ENCODE data around the gene UCP3.

Gene UCP3

DNA sequence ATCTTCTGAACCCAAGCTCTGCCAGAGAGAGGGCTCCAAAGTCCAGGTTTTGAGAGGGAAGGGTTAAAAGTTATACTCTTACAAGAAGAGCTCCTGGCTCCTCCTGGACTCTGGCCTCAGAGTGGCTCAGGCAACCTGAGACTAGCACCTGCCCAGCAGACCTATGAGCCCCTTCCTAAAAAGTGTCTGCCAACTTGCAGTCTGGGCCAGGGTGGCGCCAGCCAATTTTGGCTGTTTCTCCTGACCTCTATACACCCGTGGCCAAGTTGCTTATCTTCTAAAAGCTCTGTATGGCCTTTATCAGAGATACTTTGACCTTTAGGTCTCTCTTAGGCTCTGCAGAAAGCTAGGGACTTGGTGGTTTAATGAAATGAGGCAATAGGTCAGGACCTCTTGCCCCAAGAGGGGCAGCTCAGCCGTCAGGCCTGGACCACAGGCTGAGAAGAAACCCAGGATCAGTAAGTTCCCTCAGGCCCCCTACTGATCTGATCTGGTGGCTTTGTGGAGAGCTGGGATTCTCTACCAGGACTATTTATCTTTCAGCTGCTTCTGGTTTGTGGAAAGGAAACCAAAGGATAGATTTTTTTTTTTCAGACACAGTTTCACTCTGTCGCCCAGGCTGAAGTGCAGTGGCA is 10.3 kb upstream of the UCP3 start:
- DNase-seq (ENCODE audit: low read depth, low spot score), result no peak
- peak overlapping the region; percentile 9 for H3K27ac ChIP-seq

DNA sequence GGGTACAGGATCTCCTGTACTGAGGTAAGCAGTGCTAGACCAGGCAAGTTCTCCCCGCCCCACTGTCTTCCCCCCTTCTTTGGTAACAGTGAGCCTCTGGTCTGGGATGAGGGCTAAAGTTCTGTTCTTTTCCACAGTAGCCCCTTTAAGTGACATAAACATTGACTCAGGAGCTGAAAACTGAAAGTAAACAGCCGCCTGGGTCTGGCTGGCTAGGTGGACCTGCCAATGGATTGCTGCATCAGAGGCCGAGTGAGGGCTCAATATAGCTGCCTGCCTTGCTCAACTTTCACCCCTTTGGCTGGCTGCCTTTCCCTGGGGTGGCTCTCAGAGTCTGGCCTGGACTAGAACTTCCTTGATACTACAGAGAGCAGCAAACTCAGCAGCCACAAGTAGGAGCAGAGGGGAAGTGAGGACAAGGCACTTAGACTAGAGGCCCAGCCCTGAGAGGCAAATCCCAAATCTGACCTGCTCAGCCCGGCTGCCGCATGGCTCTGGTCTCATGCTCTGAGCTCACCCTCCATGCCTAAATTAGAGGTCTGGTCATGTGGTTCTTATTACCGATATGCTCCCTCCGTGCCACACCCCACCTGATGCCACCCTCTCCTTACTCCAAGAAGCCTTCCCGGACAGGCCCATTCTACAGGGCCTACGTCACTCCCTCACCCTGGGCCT is 9.6 kb upstream of the UCP3 start:
- DNase-seq (ENCODE audit: low read depth, low spot score), result no peak
- peak overlapping the region; percentile 5 for H3K27ac ChIP-seq

DNA sequence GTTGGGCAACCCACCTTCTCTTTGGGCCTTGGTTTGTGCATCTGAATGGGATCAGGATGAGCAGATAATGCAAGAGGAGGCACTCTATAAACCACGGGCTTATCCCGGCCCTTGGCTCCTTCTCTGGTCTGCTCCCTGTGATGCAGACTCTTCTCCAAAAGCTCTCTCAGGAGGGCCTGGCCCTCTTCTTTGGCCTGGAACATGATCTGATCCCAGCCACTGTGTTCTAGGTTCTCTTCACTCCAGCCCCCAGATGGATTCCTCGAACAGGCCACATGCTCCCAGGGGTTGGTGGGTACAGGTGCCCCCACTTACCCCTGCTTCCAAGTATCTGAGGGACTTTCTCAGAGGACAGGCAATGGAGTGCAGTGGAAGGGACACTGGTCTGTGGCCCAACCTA is 8.7 kb upstream of the UCP3 start:
- no peak overlapping the region for H3K27ac ChIP-seq
- DNase-seq (ENCODE audit: low read depth, low spot score), result no peak

DNA sequence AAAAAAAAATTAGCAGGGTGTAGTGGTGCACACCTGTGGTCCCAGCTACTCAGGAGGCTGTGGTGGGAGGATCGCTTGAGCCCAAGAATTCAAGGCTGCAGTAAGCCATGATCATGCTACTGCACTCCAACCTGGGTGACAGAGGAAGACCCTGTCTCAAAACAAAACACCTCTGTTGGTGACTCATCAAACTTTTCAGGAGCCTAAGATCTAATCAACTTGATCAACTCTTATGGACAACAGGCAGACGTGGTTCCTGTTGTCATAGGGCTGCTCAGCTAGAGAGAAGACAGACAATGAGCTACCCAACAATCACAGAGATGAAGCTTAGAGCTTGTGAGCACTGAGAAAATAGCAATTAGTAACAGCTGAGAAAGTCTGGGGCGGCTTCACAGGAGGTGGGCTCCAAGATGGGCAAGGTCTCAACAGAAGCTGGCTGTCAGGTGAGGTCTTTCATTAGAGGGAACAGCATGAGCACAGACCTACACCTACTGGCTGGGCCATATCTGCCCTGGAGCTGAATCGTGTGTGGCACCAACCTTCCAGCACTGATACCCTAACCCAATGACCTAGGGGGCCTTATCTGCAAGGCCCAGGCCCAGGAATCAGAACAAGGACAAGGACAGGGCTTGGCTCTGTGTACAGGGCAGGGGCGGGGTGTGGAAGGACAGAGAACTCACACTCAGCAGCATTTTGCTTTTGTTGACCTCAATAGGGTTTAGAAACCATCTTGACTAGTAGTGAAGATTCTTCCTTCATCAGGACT is 7.2 kb upstream of the UCP3 start:
- DNase-seq (ENCODE audit: low read depth, low spot score), result no peak
- no peak overlapping the region for H3K27ac ChIP-seq

DNA sequence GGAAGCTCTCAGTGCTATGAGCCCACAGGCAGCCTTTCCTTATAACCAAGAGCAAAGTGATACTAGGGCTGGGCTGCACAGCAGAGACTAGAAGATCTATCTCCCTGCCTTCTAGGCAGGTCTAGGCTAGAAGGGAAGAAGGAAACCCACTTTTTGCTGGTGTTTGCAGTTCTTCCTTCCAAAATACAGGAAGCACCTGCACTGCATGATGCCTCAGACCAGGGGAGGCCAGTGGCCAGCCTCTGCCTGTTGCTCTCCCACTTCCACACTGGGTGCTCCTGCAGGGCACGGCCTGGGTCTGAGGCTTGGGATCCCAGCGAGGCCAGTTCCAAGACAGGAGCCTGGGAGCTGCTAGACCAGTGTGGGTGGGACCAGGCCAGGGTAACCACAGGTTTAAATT is 6.0 kb upstream of the UCP3 start:
- no peak overlapping the region for H3K27ac ChIP-seq
- DNase-seq (ENCODE audit: low read depth, low spot score), result no peak

DNA sequence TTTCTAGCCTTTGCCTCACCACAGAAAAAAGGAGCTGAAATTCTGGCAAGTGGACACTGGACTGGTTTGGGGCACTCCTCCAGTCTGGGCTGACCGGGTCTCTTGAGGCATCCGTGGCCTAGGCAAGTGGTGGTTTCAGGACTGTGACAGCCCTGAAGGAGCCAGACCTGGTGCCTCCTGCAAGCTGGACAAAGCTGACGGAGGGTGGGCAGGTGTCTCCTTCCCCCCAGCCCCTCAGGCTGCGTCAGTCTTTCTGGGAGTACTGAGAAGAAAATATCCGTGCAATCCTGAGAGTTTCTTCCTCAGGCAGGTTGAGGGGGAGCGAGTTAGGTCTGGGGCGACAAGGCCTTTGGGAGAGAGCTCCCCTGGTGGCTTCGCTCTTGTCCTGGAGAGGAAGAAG is 4.3 kb upstream of the UCP3 start:
- no peak overlapping the region for H3K27ac ChIP-seq

DNA sequence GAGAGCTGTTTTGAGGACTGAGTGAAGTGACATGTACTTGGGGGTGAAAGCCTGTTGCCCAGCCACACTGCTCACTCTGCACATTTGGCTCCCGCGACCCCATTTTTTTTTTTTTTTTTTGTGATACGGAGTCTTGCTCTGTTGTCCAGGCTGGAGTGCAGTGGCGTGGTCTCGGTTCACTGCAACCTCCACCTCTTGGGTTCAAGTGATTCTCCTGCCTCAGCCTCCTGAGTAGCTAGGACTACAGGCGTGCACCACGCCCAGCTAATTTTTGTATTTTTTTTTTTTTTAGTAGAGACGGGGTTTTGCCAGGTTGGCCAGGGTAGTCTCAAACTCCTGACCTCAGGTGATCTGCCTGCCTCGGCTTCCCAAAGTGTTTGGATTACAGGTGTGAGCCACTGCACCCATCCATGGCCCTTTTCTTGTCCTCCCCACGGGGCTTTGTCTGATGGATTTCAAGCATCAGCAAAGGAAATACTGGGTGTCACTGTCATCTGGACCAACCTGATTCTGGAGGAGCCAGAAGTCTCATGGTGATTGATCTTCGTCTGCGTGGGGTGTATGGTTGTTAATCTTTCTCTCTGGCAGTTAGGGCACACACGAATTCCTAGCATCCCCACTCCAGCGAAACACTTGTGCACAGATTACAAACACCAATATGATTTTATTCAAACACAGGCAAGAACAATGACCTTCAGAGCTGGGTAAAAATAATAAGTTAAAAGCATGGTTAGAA is 3.4 kb upstream of the UCP3 start:
- H3K27ac ChIP-seq, result no peak overlapping the region
- DNase-seq (ENCODE audit: low read depth, low spot score), result no peak

More for the DNA sequence above, 4.3 kb upstream of the UCP3 start:
- DNase-seq (ENCODE audit: low read depth, low spot score), result no peak

DNA sequence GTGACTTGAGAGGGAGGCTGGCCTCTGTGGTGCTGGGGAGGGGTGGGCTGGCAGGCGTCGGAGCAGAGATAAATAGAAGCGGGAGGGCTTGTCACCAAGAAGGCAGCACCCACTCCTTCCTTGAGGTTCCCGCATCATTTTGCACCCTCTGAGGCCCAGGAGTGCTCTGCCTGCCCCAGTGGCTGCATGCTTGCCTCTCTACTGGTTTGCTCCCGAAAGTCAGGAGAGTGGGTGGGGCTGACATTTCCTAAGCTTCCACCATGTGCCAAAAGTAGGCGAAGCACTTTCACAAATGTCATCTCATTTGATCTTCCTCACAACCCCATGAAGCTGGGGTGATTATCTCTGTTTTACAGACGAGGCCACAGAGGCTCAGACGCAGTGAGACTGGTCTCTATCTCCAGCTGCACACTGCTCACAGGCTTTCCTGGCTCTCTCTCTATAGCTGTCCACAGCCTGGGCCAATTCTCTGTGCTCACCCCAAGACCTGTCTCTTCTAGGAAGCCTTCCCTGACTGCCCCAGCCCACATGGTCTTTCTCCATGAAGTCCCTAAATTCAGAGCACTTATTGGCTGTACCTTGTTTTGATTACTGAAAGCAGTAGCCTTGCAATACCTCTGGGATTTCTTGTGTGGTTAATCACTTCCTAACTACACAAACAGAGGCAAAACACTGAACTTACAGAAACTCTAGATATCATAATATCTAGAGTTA is 2.6 kb upstream of the UCP3 start:
- DNase-seq (ENCODE audit: low read depth, low spot score), result no peak
- no peak overlapping the region for H3K27ac ChIP-seq

DNA sequence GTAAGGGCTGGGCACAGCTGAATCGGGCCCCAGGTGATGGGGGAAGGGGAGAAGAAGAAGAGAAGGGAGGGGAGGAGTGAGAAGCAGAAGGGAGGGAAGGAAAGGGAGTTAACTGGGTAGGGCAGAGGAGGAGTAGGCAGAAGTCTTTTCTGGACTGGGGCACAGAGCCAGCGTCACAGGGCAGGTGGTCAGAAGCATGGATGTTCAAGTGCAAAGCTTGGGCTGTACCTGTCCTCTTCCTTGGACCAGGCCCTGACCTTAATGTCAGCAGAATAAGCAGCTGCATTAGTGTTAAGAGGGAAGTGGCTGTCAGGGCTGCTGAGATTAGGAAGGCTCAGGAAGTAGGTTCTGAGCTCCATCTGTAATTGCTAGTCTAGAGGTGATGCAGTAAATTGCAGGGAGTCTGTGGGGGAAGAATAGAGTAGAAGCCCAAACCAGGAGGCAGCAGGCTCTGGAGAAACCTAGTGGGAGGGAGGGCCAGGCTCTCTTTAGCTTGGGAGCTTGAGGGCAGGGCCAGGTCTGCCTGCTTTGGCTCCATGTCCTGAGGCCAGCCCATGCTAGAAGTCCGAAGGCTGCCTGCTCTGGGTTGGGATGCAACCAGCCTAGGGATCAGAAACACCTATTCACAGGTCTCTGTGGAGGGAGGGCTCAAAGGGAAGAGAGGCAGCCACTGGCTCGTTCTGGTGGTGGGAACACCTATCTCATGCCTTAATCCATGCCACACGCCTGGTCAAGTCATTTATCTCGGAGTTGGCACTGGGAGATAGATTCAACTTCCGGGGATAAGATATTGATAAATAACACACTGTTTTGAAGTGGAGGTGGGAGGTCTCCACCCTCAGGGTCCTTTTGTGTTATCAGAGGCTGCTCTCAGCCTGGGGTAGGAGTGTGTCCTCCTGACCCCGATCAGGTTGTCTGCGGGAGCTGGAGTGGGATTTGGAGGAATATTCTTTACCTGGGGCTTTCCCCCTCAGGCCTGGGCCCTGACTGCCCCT is 1.7 kb upstream of the UCP3 start:
- no peak overlapping the region for H3K27ac ChIP-seq
- DNase-seq (ENCODE audit: low read depth, low spot score), result no peak

DNA sequence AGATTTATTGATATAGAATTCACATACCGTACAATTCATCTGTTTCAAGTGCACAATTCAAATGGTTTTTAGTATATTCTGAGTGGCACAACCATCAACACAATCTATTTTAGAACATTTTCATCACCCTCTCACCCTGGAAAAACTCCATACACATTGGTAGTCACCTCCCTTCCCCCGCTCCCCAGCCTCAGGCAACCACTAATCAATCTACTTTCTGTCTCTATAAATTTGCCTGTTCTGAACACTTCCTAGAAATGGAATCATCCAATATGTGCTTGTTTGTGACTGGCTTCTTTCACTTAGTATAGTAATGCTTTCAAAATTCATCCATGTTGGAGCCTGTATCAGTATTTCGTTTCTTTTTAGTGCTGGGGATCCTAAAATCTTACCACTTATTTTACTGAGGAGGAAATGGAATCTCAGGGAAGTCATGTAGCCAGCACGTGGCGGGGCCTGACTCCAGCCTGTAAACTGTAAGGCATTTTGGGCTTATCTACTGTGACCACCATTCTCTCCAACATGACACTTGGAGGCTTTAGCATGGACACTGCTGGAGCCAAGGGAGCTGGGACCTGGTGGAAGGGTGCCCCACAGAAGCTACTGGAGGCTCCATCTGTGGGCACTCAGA is 905 bp upstream of the UCP3 start:
- no peak for DNase-seq (ENCODE audit: low read depth, low spot score)

DNA sequence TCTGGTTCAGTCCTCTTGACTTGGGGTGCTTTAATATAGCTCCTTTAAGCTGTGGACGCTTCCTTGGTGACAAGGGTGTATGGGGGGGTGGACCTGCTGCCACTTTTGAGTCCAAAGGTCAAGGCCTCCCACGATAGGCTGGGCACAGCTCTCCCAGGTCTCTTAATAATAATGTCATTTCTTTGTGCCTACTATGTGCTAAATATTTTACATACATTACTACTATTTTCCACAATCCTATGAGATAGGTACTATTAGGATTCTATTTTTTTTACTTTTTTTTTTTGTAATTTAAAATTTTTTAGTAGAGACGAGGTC is 304 bp upstream of the UCP3 start:
- H3K27ac ChIP-seq, result no peak overlapping the region
- DNase-seq (ENCODE audit: low read depth, low spot score), result no peak

More for the DNA sequence above, 905 bp upstream of the UCP3 start:
- no peak overlapping the region for H3K27ac ChIP-seq

DNA sequence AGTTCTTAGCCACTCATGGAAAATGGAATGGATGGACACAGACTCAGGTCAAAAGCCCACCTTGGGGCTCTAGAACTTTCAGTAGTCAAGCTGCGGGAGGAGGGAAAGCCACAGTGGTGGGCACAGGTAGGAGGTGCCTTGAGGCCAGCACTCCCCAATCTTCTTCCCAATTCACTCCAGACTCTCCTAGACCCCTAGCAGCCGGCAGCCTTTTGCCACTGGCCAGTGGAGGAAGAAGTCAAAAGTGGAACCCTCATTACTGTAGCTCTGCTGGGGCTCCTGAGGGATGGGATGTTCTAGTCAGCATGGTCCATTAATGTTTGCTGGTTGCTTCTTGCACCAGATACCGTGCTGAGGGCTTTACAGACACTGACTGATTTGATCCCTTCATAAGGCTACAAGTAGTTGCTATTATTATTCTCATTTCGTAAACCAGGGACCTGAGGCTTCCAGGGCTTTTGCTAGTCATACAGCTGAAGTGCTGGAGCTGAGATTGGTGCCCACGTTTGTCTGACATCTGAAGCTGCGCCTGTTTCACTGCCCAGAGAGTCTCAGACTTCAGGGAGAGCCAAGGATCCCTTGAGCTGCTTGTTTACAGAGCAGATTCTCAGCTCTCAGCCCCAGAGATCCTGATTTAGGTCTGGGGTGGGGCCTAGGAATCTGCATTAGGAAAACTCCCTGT is 1.1 kb downstream of the UCP3 start:
- no peak overlapping the region for H3K27ac ChIP-seq
- no peak for DNase-seq (ENCODE audit: low read depth, low spot score)

DNA sequence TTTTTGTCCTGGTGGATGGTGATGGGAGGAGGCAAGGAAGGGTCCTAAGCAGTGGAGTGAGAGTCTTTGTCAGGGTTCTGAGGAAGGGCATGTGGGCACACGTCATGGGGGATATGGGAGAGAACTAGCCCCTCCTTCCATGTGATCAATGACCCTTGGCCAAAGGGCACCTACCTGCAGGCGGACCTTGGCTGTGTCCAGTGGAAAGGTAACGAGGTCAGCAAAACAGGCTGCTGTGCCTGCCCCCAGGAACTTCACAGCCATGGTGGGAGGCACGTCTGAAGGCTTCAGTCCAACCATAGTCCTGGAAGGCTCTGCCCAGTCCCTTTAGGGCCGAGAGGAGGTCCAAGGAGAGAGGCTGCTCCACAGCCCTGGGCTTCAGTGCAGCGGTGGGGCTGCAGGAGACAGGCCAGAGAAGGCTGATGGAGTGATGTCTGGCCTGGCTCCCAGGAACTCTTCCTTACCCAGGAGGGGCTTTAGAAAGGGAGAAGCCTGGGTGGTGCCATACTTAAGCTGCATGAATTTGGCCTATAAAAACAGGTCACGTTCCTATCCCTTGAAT is 2.1 kb downstream of the UCP3 start:
- DNase-seq (ENCODE audit: low read depth, low spot score), result no peak
- no peak overlapping the region for H3K27ac ChIP-seq

DNA sequence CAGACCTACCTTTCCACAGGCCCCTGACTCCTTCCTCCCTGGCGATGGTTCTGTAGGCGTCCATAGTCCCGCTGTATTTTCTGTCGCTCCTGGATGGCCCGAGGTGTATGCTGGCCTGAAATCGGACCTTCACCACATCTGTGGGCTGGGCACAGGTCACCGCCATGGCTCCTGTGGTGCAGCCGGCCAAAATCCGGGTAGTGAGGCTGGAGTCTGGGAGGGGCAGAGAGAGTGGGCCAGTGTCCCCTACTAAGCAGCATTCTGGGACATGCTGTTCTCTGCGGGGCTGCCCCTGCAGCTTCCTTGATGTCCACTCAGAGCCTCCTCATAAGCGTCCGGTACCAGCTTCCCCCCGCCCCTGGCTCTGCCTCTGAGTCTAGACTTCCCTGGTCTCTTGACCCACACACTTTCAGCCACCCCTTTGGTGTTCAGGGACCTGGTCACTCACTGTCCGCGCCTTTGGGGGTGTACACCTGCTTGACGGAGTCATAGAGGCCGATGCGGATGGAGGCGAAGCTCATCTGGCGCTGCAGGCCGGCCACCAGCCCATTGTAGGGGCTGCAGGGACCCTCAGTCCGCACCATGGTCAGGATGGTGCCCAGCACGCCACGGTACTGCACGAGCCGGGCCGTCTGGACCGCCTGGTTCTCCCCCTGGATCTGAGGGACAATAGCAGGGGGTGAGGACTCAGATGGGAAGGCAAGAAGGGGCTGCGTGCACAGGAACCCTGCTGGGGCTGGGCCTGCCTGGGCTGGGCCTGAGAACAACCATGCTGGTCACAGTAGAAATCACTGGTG is 3.0 kb downstream of the UCP3 start:
- H3K27ac ChIP-seq, result no peak overlapping the region
- no peak for DNase-seq (ENCODE audit: low read depth, low spot score)

DNA sequence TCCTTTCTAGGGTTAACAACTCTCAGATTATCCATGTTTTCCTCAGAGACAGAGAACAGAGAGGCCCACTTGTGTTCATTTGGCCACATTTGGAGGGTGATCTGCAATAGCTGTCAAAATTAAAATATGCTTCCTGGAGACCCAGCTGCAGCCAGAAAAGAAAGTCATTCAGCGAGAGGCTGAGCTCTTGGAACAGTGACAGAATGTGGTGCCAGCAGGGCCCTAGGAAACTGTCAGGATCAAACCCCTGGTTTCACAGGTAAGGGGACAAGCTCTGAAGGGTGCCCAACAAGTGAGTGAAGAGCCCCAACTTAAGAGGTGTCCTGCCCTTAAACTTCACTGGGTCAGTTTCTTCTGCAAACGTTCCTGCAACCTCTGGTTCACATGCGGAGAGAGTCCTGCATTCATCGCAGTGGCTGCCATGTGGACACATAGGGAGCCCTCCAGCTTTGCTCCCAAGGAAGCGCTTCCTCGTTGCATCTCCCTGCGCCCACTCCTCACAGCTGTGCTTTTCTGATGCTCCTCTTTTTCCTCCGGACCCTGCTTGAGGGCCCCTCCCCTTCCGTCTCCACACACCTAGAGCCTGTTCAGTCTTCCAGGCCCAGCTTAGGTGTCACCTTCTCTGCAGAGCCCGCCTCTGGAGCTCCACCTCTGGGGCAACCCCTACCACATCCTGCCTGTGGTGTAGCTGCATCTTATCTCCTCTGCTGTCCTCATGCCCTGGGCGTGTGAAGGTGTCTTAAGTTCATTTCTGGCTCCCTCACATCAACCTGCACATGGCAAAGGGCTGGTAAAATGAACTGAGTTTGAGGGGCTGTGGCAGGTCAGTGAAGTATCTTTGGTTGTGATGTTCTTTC is 3.9 kb downstream of the UCP3 start:
- no peak for DNase-seq (ENCODE audit: low read depth, low spot score)
- no peak overlapping the region for H3K27ac ChIP-seq

DNA sequence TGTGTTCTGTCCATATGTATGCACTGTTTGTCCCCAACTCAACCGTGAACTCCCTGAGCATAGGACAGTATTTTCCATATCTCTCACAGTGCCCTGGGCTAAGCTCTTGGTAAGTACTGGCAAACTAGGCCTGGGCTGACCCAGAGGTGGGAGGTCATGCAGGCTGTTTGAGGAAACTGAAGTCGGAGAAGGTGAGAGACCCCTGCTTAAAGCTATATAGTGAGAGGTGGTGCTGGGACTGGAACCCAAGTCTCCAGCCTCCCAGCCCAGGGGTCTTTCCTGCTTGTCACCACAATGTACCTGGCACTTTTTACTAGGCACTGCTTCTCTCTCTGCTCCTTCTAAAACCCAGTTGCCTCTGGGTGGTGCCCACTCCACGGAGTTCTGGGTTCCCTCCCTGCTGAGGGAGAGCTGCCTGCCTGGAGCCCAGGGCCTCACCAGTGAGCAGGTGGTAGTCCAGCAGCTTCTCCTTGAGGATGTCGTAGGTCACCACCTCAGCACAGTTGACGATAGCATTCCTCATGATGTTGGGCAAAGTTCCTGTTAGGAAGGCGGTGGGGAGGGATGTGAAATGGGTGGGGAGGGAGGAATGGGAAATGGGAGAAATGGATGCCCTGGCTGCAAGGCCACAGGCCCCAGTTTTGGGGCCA is 4.7 kb downstream of the UCP3 start:
- H3K27ac ChIP-seq, result no peak overlapping the region
- DNase-seq (ENCODE audit: low read depth, low spot score), result no peak
